ENCODE results near the gene FMNL2. TPM values are rescaled to one million over a fixed set of nuclear protein-coding genes. Genes with fewer than 3 reads are reported as not detected.

The FMNL2 gene
- total RNA-seq, 2 experiments from 2014 or later = 2.5 to 2.7 TPM

- intact Hi-C loops (cut with micrococcal nuclease) = no loop called here
- H3K4me3 Mint-ChIP-seq = no peak overlapping the region
These were observed 194.6 kb downstream of the FMNL2 start for GRCh38 chr2:152529420-152530115.

GRCh38 chr2:152532241-152532640, 197.3 kb downstream of the FMNL2 start:
- CTCF ChIA-PET = no interaction called here
- Mint-ChIP-seq H3K36me3 (ENCODE audit: low read depth) (no peaks in the 10 kb centered on the region), H3K4me1 (ENCODE audit: low read depth) (no peaks in the 10 kb centered on the region), H3K9me3 (no peaks in the 10 kb centered on the region), H3K27me3 (ENCODE audit: low read depth) (peaks cover 21% of the 10 kb centered on the region), H3K27ac (no peak overlapping the region), H3K4me3 (no peak overlapping the region)
- intact Hi-C loops (cut with micrococcal nuclease) = no loop called here
- DNase-seq = no peak

More at GRCh38 chr2:152529420-152530115, 194.6 kb downstream of the FMNL2 start:
- CTCF ChIA-PET = no interaction called here
- no peaks in the 10 kb centered on the region for H3K9me3 Mint-ChIP-seq
- H3K4me1 Mint-ChIP-seq (ENCODE audit: low read depth) = no peaks in the 10 kb centered on the region
- H3K27ac Mint-ChIP-seq = no peak overlapping the region
- DNase-seq = no peak
- H3K27me3 Mint-ChIP-seq (ENCODE audit: low read depth) = peaks cover 11% of the 10 kb centered on the region
- H3K36me3 Mint-ChIP-seq (ENCODE audit: low read depth) = no peaks in the 10 kb centered on the region

- CTCF ChIA-PET = interaction anchor here (0.6 to 1.0 kb wide), 3 partner anchors 10 to 326 kb away, joined by 3 to 8 read pairs (median 4); no protein-coding TSS in a partner anchor
- intact Hi-C loops (cut with micrococcal nuclease) = no loop called here
These were observed 199.6 kb downstream of the FMNL2 start for GRCh38 chr2:152534460-152535135.

GRCh38 chr2:152537081-152537651, 202.2 kb downstream of the FMNL2 start:
- no peaks in the 10 kb centered on the region for H3K4me1 Mint-ChIP-seq (ENCODE audit: low read depth)
- no peaks in the 10 kb centered on the region for H3K9me3 Mint-ChIP-seq
- no peak overlapping the region for H3K27ac Mint-ChIP-seq
- intact Hi-C loops (cut with micrococcal nuclease) = no loop called here
- H3K27me3 Mint-ChIP-seq (ENCODE audit: low read depth) = peaks cover 22% of the 10 kb centered on the region
- no peaks in the 10 kb centered on the region for H3K36me3 Mint-ChIP-seq (ENCODE audit: low read depth)
- CTCF ChIA-PET = no interaction called here
- H3K4me3 Mint-ChIP-seq = no peak overlapping the region
- DNase-seq = no peak

More at GRCh38 chr2:152534460-152535135, 199.6 kb downstream of the FMNL2 start:
- DNase-seq = no peak
- no peak overlapping the region for H3K27ac Mint-ChIP-seq
- no peaks in the 10 kb centered on the region for H3K36me3 Mint-ChIP-seq (ENCODE audit: low read depth)
- no peak overlapping the region for H3K4me3 Mint-ChIP-seq
- peaks cover 24% of the 10 kb centered on the region for H3K27me3 Mint-ChIP-seq (ENCODE audit: low read depth)
- no peaks in the 10 kb centered on the region for H3K4me1 Mint-ChIP-seq (ENCODE audit: low read depth)
- no peaks in the 10 kb centered on the region for H3K9me3 Mint-ChIP-seq

- H3K27me3 Mint-ChIP-seq (ENCODE audit: low read depth) = peaks cover 19% of the 10 kb centered on the region
- intact Hi-C loops (cut with micrococcal nuclease) = no loop called here
- no peaks in the 10 kb centered on the region for H3K9me3 Mint-ChIP-seq
- no peak for DNase-seq
- CTCF ChIA-PET = no interaction called here
- H3K36me3 Mint-ChIP-seq (ENCODE audit: low read depth) = no peaks in the 10 kb centered on the region
- H3K4me3 Mint-ChIP-seq = no peak overlapping the region
- no peaks in the 10 kb centered on the region for H3K4me1 Mint-ChIP-seq (ENCODE audit: low read depth)
- no peak overlapping the region for H3K27ac Mint-ChIP-seq
These were observed 204.4 kb downstream of the FMNL2 start for GRCh38 chr2:152539424-152539823.

- Mint-ChIP-seq H3K27ac (no peak overlapping the region), H3K9me3 (no peaks in the 10 kb centered on the region), H3K27me3 (ENCODE audit: low read depth) (peaks cover 8% of the 10 kb centered on the region), H3K4me3 (no peak overlapping the region), H3K4me1 (ENCODE audit: low read depth) (no peaks in the 10 kb centered on the region), H3K36me3 (ENCODE audit: low read depth) (no peaks in the 10 kb centered on the region)
- intact Hi-C loops (cut with micrococcal nuclease) = no loop called here
- no peak for DNase-seq
- CTCF ChIA-PET = no interaction called here
These were observed 206.7 kb downstream of the FMNL2 start for GRCh38 chr2:152541712-152542111.

GRCh38 chr2:152542337-152542994, 207.5 kb downstream of the FMNL2 start:
- intact Hi-C loops (cut with micrococcal nuclease) = no loop called here
- Mint-ChIP-seq H3K4me1 (ENCODE audit: low read depth) (no peaks in the 10 kb centered on the region), H3K4me3 (no peak overlapping the region), H3K27me3 (ENCODE audit: low read depth) (peaks cover 8% of the 10 kb centered on the region), H3K36me3 (ENCODE audit: low read depth) (no peaks in the 10 kb centered on the region), H3K27ac (no peak overlapping the region), H3K9me3 (no peaks in the 10 kb centered on the region)
- CTCF ChIA-PET = no interaction called here
- no peak for DNase-seq

- intact Hi-C loops (cut with micrococcal nuclease) = no loop called here
- Mint-ChIP-seq H3K4me1 (ENCODE audit: low read depth) (no peaks in the 10 kb centered on the region), H3K9me3 (no peaks in the 10 kb centered on the region), H3K27me3 (ENCODE audit: low read depth) (peaks cover 4% of the 10 kb centered on the region), H3K27ac (no peak overlapping the region), H3K36me3 (ENCODE audit: low read depth) (no peaks in the 10 kb centered on the region), H3K4me3 (no peak overlapping the region)
- CTCF ChIA-PET = no interaction called here
- DNase-seq = no peak
These were observed 208.1 kb downstream of the FMNL2 start for GRCh38 chr2:152542995-152543481.

GRCh38 chr2:152543717-152544116, 208.7 kb downstream of the FMNL2 start:
- intact Hi-C loops (cut with micrococcal nuclease) = no loop called here
- Mint-ChIP-seq H3K27me3 (ENCODE audit: low read depth) (peaks cover 4% of the 10 kb centered on the region), H3K4me1 (ENCODE audit: low read depth) (no peaks in the 10 kb centered on the region), H3K9me3 (no peaks in the 10 kb centered on the region), H3K27ac (no peak overlapping the region), H3K36me3 (ENCODE audit: low read depth) (no peaks in the 10 kb centered on the region), H3K4me3 (no peak overlapping the region)
- no peak for DNase-seq
- CTCF ChIA-PET = no interaction called here

GRCh38 chr2:152544638-152545037, 209.7 kb downstream of the FMNL2 start:
- no peak overlapping the region for H3K4me3 Mint-ChIP-seq
- no peaks in the 10 kb centered on the region for H3K9me3 Mint-ChIP-seq
- DNase-seq = no peak
- H3K27ac Mint-ChIP-seq = no peak overlapping the region
- no peaks in the 10 kb centered on the region for H3K36me3 Mint-ChIP-seq (ENCODE audit: low read depth)
- peaks cover 2% of the 10 kb centered on the region for H3K27me3 Mint-ChIP-seq (ENCODE audit: low read depth)
- intact Hi-C loops (cut with micrococcal nuclease) = no loop called here
- CTCF ChIA-PET = no interaction called here
- H3K4me1 Mint-ChIP-seq (ENCODE audit: low read depth) = no peaks in the 10 kb centered on the region

- no peaks in the 10 kb centered on the region for H3K36me3 Mint-ChIP-seq (ENCODE audit: low read depth)
- H3K9me3 Mint-ChIP-seq = no peaks in the 10 kb centered on the region
- CTCF ChIA-PET = no interaction called here
- H3K4me1 Mint-ChIP-seq (ENCODE audit: low read depth) = no peaks in the 10 kb centered on the region
- no peaks in the 10 kb centered on the region for H3K27me3 Mint-ChIP-seq (ENCODE audit: low read depth)
- H3K27ac Mint-ChIP-seq = no peak overlapping the region
- DNase-seq = no peak
- intact Hi-C loops (cut with micrococcal nuclease) = no loop called here
- H3K4me3 Mint-ChIP-seq = no peak overlapping the region
These were observed 211.4 kb downstream of the FMNL2 start for GRCh38 chr2:152546230-152546837.

Measured in activated naive CD4-positive, alpha-beta T cell treated with anti-CD3 and anti-CD28 coated beads for 36 hours (primary cell).